HCT116 (cell line): Measurements from ENCODE around the gene PLGRKT. TPM values are rescaled to one million over a fixed set of nuclear protein-coding genes. Genes with fewer than 3 reads are reported as not detected.

Experiments
- CBX3 ChIP-seq: IDR thresholded peaks from 2 replicates; pipeline ENCODE4 v1.6.1; 2012; ENCODE audit warnings: low read depth
- EGR1 ChIP-seq: IDR thresholded peaks from 2 replicates; pipeline ENCODE4 v1.6.1; 2012; ENCODE audit warnings: low read depth
- ELF1 ChIP-seq: IDR thresholded peaks from 2 replicates; pipeline ENCODE4 v1.6.1; 2012; ENCODE audit warnings: low read depth, borderline replicate concordance
- EZH2 ChIP-seq: fragments of 200-600 bp; sonication (generic); IDR thresholded peaks from 2 replicates; pipeline ENCODE4 v1.6.1; 2017; ENCODE audit warnings: antibody characterized with exemption, mixed run types
- EZH2phosphoT487 ChIP-seq: fragments of 200-600 bp; IDR thresholded peaks from 2 replicates; pipeline ENCODE4 v1.6.1; 2018; ENCODE audit warnings: antibody characterized with exemption, borderline replicate concordance
- FOSL1 ChIP-seq: IDR thresholded peaks from 2 replicates; pipeline ENCODE4 v1.6.1; 2012; ENCODE audit warnings: low read depth
- JUND ChIP-seq: IDR thresholded peaks from 2 replicates; pipeline ENCODE4 v1.6.1; 2012
- POLR2A ChIP-seq: IDR thresholded peaks from 2 replicates; pipeline ENCODE4 v1.7.0; 2011; ENCODE audit warnings: borderline replicate concordance; ENCODE audit not compliant: insufficient read depth, insufficient read length; ENCODE audit errors: extremely low read depth
- REST ChIP-seq: IDR thresholded peaks from 2 replicates; pipeline ENCODE4 v1.6.1; 2012; ENCODE audit warnings: low read depth
- SIN3A ChIP-seq: IDR thresholded peaks from 2 replicates; pipeline ENCODE4 v1.6.1; 2012; ENCODE audit warnings: low read depth
- SP1 ChIP-seq: IDR thresholded peaks from 2 replicates; pipeline ENCODE4 v1.6.1; 2012; ENCODE audit warnings: low read depth
- SRF ChIP-seq: IDR thresholded peaks from 2 replicates; pipeline ENCODE4 v1.6.1; 2012; ENCODE audit warnings: low read depth
- ZNF274 ChIP-seq: fragments of 200-500 bp; sonication (Bioruptor generic); IDR thresholded peaks from 2 replicates; pipeline ENCODE4 v1.6.1; 2014; ENCODE audit warnings: mild to moderate bottlenecking, low read depth, low read length, inconsistent platforms
- total RNA-seq: library from RNA; stranded (reverse); gene quantifications from one replicate; pipeline ENCODE4 v1.2.1, GENCODE V29; 2021; ENCODE audit not compliant: unreplicated experiment
- TF ChIP-seq, protein P1 (sequence below): IDR thresholded peaks from 2 replicates; pipeline ENCODE4 v1.6.1; 2012

Gene PLGRKT
- total RNA-seq, 1 experiment from 2014 or later, result 23.8 TPM

- no peak for TF ChIP-seq REST
- TF ChIP-seq FOSL1, result no peak
- TF ChIP-seq SP1, result no peak
- TF ChIP-seq, protein P1, sequence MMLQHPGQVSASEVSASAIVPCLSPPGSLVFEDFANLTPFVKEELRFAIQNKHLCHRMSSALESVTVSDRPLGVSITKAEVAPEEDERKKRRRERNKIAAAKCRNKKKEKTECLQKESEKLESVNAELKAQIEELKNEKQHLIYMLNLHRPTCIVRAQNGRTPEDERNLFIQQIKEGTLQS, result no peak
- no peak for TF ChIP-seq ZNF274
- TF ChIP-seq EZH2phosphoT487, result no peak
- no peak for TF ChIP-seq POLR2A
- TF ChIP-seq JUND, result no peak
- no peak for TF ChIP-seq CBX3
- no peak for TF ChIP-seq SIN3A
- TF ChIP-seq EZH2, result no peak
- no peak for TF ChIP-seq EGR1
- no peak for TF ChIP-seq SRF
- no peak for TF ChIP-seq ELF1
Observed at GRCh38 chr9:5480919-5481318, 43.2 kb upstream of the PLGRKT start (continued).
